Kidney (tissue), 14 donors: ENCODE data around the gene MACROD2. TPM values are rescaled to one million over a fixed set of nuclear protein-coding genes. Genes with fewer than 3 reads are reported as not detected.
A peak's percentile ranks its signal among the peaks of the same experiment; 100 is the strongest.

ENCODE experiments used
- DNase-seq, 5 donors: peaks; one replicate each; pipeline ENCODE4 v3.0.0-alpha.2; 2013 to 2020
- FAIRE-seq: peaks from 2 replicates; lab custom pipeline; 2012; peaks lifted over from hg19 to GRCh38; lab: Jason Lieb, UNC
- H3K27ac ChIP-seq, 2 donors: one replicate each; pipeline ENCODE4 v1.7.0; 2013; ENCODE audit warnings: low read depth in 2 of 2, low read length in 2 of 2, inconsistent platforms in 1 of 2
- H3K27me3 ChIP-seq: one replicate; pipeline ENCODE4 v1.7.1; 2013; ENCODE audit warnings: low read length, inconsistent platforms; ENCODE audit not compliant: control insufficient read depth, insufficient read depth
- H3K36me3 ChIP-seq, 3 donors: one replicate each; pipeline versions ENCODE4 v1.7.0 to v1.7.1; 2013; ENCODE audit warnings: low read length in 3 of 3, control low read depth in 1 of 3, inconsistent platforms in 1 of 3; ENCODE audit not compliant: insufficient read depth in 3 of 3, control insufficient read depth in 2 of 3
- H3K4me1 ChIP-seq, 3 donors: one replicate each; pipeline versions ENCODE4 v1.7.0 to v1.7.1; 2013; ENCODE audit warnings: low read length in 3 of 3, inconsistent platforms in 1 of 3, low read depth in 1 of 3; ENCODE audit not compliant: control insufficient read depth in 2 of 3, insufficient read depth in 2 of 3
- H3K4me3 ChIP-seq, 3 donors: one replicate each; pipeline versions ENCODE4 v1.7.0 to v1.8.1; 2013; ENCODE audit warnings: low read length in 3 of 3, control low read depth in 1 of 3, inconsistent platforms in 1 of 3
- H3K9ac ChIP-seq, 3 donors: one replicate each; pipeline versions ENCODE4 v1.7.0 to v1.7.1; 2013; ENCODE audit warnings: low read length in 3 of 3, control low read depth in 1 of 3, inconsistent platforms in 1 of 3
- H3K9me3 ChIP-seq, 3 donors: one replicate each; pipeline versions ENCODE4 v1.7.0 to v1.7.1; 2013; ENCODE audit warnings: low read length in 3 of 3, control low read depth in 1 of 3, inconsistent platforms in 1 of 3; ENCODE audit not compliant: control insufficient read depth in 2 of 3, insufficient read depth in 1 of 3
- intact Hi-C: fragments of 100-400 bp; cut with DNase I; formaldehyde crosslinking; loops from one replicate; pipeline ENCODE4 v1.11.1; 2022
- polyA plus RNA-seq: library from polyadenylated mRNA; stranded (reverse); fragments of 350-450 nt; fragmentation: Illumina TruSeq; extraction: RNeasy Lipid Tissue Mini Kit (QIAGEN cat#74804); gene quantifications from one replicate; pipeline ENCODE4 v1.2.3, GENCODE V29; 2014; ENCODE audit warnings: low read depth, low replicate concordance; ENCODE audit not compliant: insufficient read depth
- total RNA-seq: library from RNA; stranded (reverse); fragmentation: NEBNext Ultra II Directional; extraction: Animal tissue kit (Norgen Biotek cat#: 25700); gene quantifications from one replicate; pipeline ENCODE4 v1.2.1, GENCODE V29; 2021
- TF ChIP-seq, protein P1 (sequence below): IDR thresholded peaks from 3 replicates; pipeline ENCODE4 v1.5.1; 2012; ENCODE audit warnings: mild to moderate bottlenecking, moderate library complexity, borderline replicate concordance; ENCODE audit not compliant: insufficient read depth; ENCODE audit errors: extremely low read depth
- donor health status: control.
- donor health status: control.
- donor health status: control.
- donor health status: control.
- donor health status: control.
- donor health status: DM: yes; HTN: yes; CAD: no.
- donor health status: Normal renal cell carcinoma (clear cell type).

Gene MACROD2
- total and polyA plus RNA-seq, 2 donors from 2014 or later = 3.0 to 10.0 TPM

DNA sequence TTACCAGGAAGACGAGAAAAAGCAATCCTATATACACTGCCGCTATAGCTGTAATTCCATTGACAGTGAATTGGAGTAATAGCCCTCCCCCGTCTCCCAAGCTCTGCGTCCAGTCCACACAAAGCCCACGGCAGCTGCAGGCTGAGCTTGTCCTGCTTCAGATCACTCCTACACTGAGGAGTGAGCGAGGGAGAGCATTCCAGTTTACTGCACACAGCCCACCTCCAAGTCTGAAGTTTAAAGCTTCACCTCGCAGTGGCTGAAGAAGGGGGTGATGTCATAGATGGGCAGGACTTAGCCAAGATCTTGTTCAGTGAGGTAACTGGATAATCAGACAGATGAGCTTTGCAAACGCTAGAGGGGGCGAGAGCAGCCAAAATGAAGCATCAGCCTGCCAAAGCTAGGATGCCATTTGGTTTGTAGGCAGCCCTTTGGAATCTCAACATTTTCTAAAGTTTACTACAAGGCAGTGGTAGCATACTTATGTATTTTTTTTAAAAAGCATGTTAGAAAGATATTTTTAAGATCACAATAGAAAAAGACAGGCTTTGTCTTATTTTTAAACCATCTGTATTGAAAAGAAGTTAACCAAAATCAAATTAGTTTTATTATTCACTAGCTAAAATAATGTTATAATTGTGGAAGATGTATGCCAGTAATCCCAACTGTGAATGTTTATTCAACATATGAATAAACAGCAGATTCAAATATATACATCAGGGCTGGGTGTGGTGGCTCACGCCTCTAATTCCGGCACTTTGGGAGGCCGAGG lies 342.3 kb downstream of the MACROD2 start, which contains the start of gene FLRT3:
FLRT3 (minus strand) TSS at position 213 of the 772 bp plus-strand sequence. CDS start 10,106 bp downstream, outside the sequence.
- TF ChIP-seq, protein P1, sequence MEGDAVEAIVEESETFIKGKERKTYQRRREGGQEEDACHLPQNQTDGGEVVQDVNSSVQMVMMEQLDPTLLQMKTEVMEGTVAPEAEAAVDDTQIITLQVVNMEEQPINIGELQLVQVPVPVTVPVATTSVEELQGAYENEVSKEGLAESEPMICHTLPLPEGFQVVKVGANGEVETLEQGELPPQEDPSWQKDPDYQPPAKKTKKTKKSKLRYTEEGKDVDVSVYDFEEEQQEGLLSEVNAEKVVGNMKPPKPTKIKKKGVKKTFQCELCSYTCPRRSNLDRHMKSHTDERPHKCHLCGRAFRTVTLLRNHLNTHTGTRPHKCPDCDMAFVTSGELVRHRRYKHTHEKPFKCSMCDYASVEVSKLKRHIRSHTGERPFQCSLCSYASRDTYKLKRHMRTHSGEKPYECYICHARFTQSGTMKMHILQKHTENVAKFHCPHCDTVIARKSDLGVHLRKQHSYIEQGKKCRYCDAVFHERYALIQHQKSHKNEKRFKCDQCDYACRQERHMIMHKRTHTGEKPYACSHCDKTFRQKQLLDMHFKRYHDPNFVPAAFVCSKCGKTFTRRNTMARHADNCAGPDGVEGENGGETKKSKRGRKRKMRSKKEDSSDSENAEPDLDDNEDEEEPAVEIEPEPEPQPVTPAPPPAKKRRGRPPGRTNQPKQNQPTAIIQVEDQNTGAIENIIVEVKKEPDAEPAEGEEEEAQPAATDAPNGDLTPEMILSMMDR = peak; percentile 84
- intact Hi-C loops = no loop called here

DNA sequence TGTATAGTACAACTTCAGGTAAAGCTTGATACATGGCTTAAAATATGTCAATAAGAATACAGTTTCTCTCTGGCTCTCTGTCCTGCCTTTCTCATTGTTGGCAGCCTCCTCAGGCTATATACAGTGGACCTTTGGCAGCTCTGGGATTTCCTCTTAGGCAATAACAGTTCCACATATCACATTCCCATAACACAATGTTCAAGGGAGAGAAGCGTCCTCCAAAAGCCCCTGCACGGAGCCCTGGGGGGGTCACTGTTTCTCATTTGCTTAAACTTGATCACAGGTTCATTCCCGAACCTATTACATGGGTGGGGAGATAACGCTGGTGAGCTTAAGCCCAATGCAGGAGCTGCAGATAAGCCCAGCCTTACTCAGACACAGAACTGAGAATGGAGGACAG lies 346.5 kb downstream of the MACROD2 start:
- H3K4me3 ChIP-seq = no peak overlapping the region
- H3K4me1 ChIP-seq = no peaks in the 10 kb centered on the region
- no peaks in the 10 kb centered on the region for H3K9me3 ChIP-seq
- intact Hi-C loops = no loop called here
- DNase-seq (no peak), FAIRE-seq (no peak)
- no peak overlapping the region for H3K9ac ChIP-seq
- H3K27ac ChIP-seq = no peak overlapping the region
- H3K36me3 ChIP-seq = no peaks in the 10 kb centered on the region
- no peaks in the 10 kb centered on the region for H3K27me3 ChIP-seq
- TF ChIP-seq, protein P1 = no peak

More for the DNA sequence above, 342.3 kb downstream of the MACROD2 start, which contains the start of gene FLRT3:
- peak within 1 kb of the TSS; percentile 73 to 99 (median 88) for H3K4me3 ChIP-seq
- H3K4me1 ChIP-seq = no peaks in the 10 kb centered on the region
- peak within 1 kb of the TSS; percentile 50 to 99 (median 74) for H3K9ac ChIP-seq
- no peaks in the 10 kb centered on the region for H3K27me3 ChIP-seq
- peak; percentile 79 to 99 (median 96) for DNase-seq
- H3K27ac ChIP-seq = peak within 1 kb of the TSS; percentile 27 to 71
- no peaks in the 10 kb centered on the region for H3K9me3 ChIP-seq
- no peaks in the 10 kb centered on the region for H3K36me3 ChIP-seq
- peak; percentile 99 for FAIRE-seq

DNA sequence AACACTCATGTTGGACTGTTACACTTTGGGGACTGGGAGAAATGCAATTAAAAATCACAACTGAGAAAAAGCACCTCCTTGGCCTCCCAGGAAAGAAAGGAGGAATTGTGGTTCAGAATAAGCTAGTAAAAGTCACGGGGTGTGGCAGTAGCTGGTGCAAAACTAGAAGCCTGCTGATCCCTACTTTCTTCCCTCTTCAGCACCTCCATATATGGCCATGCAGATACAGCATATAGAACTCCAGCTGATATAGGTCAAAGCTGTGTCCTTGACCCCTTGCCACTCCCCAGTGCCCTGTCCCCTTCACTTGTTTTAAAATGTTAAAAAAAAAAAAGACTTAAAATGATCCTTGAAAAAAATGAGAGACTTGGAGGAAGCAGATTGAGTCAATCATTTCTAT lies 347.6 kb downstream of the MACROD2 start:
- intact Hi-C loops = no loop called here
- Histone ChIP-seq H3K4me3 (no peak overlapping the region), H3K36me3 (no peaks in the 10 kb centered on the region), H3K9ac (no peak overlapping the region), H3K27me3 (no peaks in the 10 kb centered on the region), H3K9me3 (no peaks in the 10 kb centered on the region), H3K27ac (no peak overlapping the region), H3K4me1 (no peaks in the 10 kb centered on the region)
- FAIRE-seq = no peak
- TF ChIP-seq, protein P1 = no peak
- no peak for DNase-seq
